LHCN-M2 (cell line): ENCODE measurements around the gene PRKAR1B. TPM values are rescaled to one million over a fixed set of nuclear protein-coding genes. Genes with fewer than 3 reads are reported as not detected.

ENCODE experiments used
- DNase-seq: peaks from one replicate; pipeline ENCODE4 v3.0.0-alpha.2; 2012; ENCODE audit warnings: low read depth
- total RNA-seq: library from RNA; depleted of rRNA; stranded (reverse); fragments of >200 nt; gene quantifications from 2 replicates; pipeline ENCODE4 v1.2.3, GENCODE V29; 2014

Gene PRKAR1B
- total RNA-seq, 1 experiment from 2014 or later = 23.0 TPM

GRCh38 chr7:741191-741671 is 14.2 kb upstream of the PRKAR1B start:
- no peak for DNase-seq

- no peak for DNase-seq
Measured at GRCh38 chr7:739983-740942, 13.2 kb upstream of the PRKAR1B start.

GRCh38 chr7:739455-739982 is 12.4 kb upstream of the PRKAR1B start:
- DNase-seq = no peak

- no peak for DNase-seq
Measured at GRCh38 chr7:738723-739454, 11.8 kb upstream of the PRKAR1B start.

- no peak for DNase-seq
Measured at GRCh38 chr7:738241-738640, 11.2 kb upstream of the PRKAR1B start.

GRCh38 chr7:734808-735207 is 7.7 kb upstream of the PRKAR1B start:
- no peak for DNase-seq

- DNase-seq = peak; percentile 13
Measured at GRCh38 chr7:734214-734613, 7.1 kb upstream of the PRKAR1B start.

- DNase-seq = peak; percentile 76
Measured at GRCh38 chr7:732556-732955, 5.5 kb upstream of the PRKAR1B start.

GRCh38 chr7:732094-732541 is 5.0 kb upstream of the PRKAR1B start:
- peak; percentile 91 for DNase-seq

- no peak for DNase-seq
Measured at GRCh38 chr7:731440-732085, 4.5 kb upstream of the PRKAR1B start.

- peak; percentile 24 for DNase-seq
Measured at GRCh38 chr7:730501-731439, 3.7 kb upstream of the PRKAR1B start.

GRCh38 chr7:729140-730000 is 2.3 kb upstream of the PRKAR1B start:
- no peak for DNase-seq

GRCh38 chr7:728602-729001 is 1.5 kb upstream of the PRKAR1B start:
- DNase-seq = no peak

GRCh38 chr7:727806-728460 is 852 bp upstream of the PRKAR1B start:
- peak; percentile 21 for DNase-seq

- DNase-seq = no peak
Measured at GRCh38 chr7:726854-727103, 302 bp downstream of the PRKAR1B start.

GRCh38 chr7:726084-726853 is 812 bp downstream of the PRKAR1B start, which contains the start of gene DNAAF5:
DNAAF5 (plus strand) TSS chr7:726699; CDS start chr7:726721, 22 bp downstream.
- DNase-seq = peak; percentile 88

- DNase-seq = peak; percentile 83
Measured at GRCh38 chr7:725223-726005, 1.7 kb downstream of the PRKAR1B start.

GRCh38 chr7:724298-724697 is 2.8 kb downstream of the PRKAR1B start:
- no peak for DNase-seq
